ENCODE data around the gene BUD23. TPM values are rescaled to one million over a fixed set of nuclear protein-coding genes. Genes with fewer than 3 reads are reported as not detected.

BUD23 gene
- total RNA-seq, 1 experiment from 2014 or later, result 73.5 TPM

DNA sequence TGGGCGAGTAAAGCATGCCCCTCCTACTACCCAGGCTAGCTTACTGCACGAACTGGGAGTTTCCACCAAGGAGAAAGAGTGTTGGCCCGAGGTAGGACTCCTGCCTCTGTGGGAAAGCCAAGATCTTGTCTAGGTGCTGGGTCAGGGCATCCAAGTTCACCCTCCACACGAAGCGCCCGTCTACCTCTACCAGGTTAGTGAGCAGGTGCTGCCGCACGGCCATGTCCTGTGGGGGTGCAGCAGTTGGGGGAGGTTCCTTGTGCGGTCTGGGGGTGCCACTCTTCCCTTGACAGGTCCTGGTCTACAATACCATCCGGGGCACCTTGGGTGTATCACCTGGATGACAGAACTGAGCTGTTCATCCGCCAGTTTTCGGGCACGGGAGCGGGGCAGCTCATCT is 53.5 kb downstream of the BUD23 start:
- H3K9me3 Mint-ChIP-seq (ENCODE audit: low read depth, unreplicated experiment), result no peaks in the 10 kb centered on the region
- peak overlapping the region; percentile 46 for H3K27ac Mint-ChIP-seq (ENCODE audit: unreplicated experiment)
- BruUV-seq (replicated peaks), result no TSS peak
- H3K4me1 Mint-ChIP-seq (ENCODE audit: low read depth, unreplicated experiment), result peaks cover 26% of the 10 kb centered on the region
- H3K36me3 Mint-ChIP-seq (ENCODE audit: insufficient read depth, unreplicated experiment), result peaks cover 69% of the 10 kb centered on the region
- H3K27me3 Mint-ChIP-seq (ENCODE audit: unreplicated experiment), result no peaks in the 10 kb centered on the region
- TF ChIP-seq, protein P1, sequence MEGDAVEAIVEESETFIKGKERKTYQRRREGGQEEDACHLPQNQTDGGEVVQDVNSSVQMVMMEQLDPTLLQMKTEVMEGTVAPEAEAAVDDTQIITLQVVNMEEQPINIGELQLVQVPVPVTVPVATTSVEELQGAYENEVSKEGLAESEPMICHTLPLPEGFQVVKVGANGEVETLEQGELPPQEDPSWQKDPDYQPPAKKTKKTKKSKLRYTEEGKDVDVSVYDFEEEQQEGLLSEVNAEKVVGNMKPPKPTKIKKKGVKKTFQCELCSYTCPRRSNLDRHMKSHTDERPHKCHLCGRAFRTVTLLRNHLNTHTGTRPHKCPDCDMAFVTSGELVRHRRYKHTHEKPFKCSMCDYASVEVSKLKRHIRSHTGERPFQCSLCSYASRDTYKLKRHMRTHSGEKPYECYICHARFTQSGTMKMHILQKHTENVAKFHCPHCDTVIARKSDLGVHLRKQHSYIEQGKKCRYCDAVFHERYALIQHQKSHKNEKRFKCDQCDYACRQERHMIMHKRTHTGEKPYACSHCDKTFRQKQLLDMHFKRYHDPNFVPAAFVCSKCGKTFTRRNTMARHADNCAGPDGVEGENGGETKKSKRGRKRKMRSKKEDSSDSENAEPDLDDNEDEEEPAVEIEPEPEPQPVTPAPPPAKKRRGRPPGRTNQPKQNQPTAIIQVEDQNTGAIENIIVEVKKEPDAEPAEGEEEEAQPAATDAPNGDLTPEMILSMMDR (IDR thresholded peaks at IDR 0.05; ENCODE audit: unreplicated experiment), result no peak
- peak overlapping the region; percentile 90 for H3K4me3 Mint-ChIP-seq (ENCODE audit: low read depth, unreplicated experiment)
- no peak for DNase-seq
- CTCF ChIA-PET, result interaction anchor here (1.5 kb wide), 1 partner anchor 84 kb away, joined by 3 read pairs; no protein-coding TSS in a partner anchor
- intact Hi-C loops (cut with micrococcal nuclease; ENCODE audit: unreplicated experiment), result no loop called here

DNA sequence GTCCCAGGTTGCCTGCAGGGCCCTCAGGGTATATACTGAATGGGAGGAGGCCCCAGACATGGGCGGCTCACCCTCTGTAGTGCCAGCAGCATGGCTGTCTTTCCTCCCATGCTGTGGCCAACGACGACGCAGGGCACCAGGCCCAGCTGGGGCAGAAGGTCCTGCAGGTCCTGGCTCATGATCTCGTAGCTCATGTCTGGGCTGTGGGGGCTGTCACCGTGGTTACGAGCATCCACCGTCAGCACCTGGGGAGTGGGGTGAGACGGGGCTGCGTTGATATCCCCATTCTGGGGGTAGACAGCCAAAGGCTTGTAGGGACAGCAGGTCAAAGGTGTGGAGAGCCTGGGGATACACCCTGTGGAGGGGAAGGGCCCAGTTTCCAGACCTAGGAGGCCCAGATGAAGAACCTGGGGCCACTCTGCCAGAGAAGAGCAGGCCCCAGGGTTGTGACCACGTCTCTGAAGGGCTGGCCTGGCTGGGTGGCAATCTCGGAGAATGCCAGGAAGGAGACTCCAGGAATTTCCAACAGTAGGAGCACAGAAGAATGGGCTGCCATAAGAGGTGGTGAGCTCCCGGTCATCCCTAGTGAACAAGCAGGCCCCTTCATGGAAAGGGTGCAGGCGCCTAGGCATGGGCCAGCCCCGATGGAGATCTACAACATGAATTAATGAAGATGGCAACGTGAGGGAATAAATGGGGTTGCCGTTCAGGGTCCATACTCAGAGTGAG is 54.3 kb downstream of the BUD23 start:
- peak overlapping the region; percentile 94 for H3K27ac Mint-ChIP-seq (ENCODE audit: unreplicated experiment)
- BruUV-seq (replicated peaks), result TSS peak; percentile 40

DNA sequence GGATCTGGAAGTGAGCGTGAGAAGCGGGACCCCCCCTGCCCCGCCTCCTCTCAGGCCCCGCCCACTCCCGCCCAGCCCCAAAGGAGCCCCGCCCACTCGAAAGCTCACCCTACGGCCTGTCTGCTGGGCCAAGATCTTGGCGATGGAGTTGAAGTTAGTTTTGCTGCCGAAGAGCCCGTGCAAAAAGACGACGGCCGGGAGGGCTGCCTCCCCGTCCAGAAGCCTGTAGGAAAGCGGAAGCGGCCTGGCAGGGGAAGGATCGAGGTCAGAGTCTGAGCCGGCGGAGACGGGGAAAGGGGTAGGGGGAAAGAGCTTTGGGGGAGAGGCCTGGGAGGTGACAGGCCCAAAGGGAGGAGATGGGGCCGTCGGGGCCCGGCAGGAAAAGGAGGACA is 54.8 kb downstream of the BUD23 start:
- Mint-ChIP-seq H3K27ac (ENCODE audit: unreplicated experiment) (peak overlapping the region; percentile 94), H3K27me3 (ENCODE audit: unreplicated experiment) (no peaks in the 10 kb centered on the region), H3K36me3 (ENCODE audit: insufficient read depth, unreplicated experiment) (peaks cover 77% of the 10 kb centered on the region), H3K4me1 (ENCODE audit: low read depth, unreplicated experiment) (peaks cover 39% of the 10 kb centered on the region), H3K4me3 (ENCODE audit: low read depth, unreplicated experiment) (peak overlapping the region; percentile 90), H3K9me3 (ENCODE audit: low read depth, unreplicated experiment) (no peaks in the 10 kb centered on the region)
- TF ChIP-seq, protein P1 (IDR thresholded peaks at IDR 0.05; ENCODE audit: unreplicated experiment), result no peak
- intact Hi-C loops (cut with micrococcal nuclease; ENCODE audit: unreplicated experiment), result no loop called here
- BruUV-seq (replicated peaks), result no TSS peak
- peak; percentile 53 for DNase-seq
- CTCF ChIA-PET, result interaction anchor here (0.6 to 1.5 kb wide), 9 partner anchors 23 to 823 kb away, joined by 3 to 5 read pairs (median 4); partner anchors contain the start of gene CLDN3

More for the DNA sequence above, 54.3 kb downstream of the BUD23 start:
- peak overlapping the region; percentile 90 for H3K4me3 Mint-ChIP-seq (ENCODE audit: low read depth, unreplicated experiment)
- peaks cover 75% of the 10 kb centered on the region for H3K36me3 Mint-ChIP-seq (ENCODE audit: insufficient read depth, unreplicated experiment)
- no peaks in the 10 kb centered on the region for H3K27me3 Mint-ChIP-seq (ENCODE audit: unreplicated experiment)
- intact Hi-C loops (cut with micrococcal nuclease; ENCODE audit: unreplicated experiment), result no loop called here
- TF ChIP-seq, protein P1 (IDR thresholded peaks at IDR 0.05; ENCODE audit: unreplicated experiment), result no peak
- CTCF ChIA-PET, result interaction anchor here (0.6 to 1.5 kb wide), 6 partner anchors 22 to 822 kb away, joined by 3 to 5 read pairs (median 4); no protein-coding TSS in a partner anchor
- peaks cover 33% of the 10 kb centered on the region for H3K4me1 Mint-ChIP-seq (ENCODE audit: low read depth, unreplicated experiment)
- H3K9me3 Mint-ChIP-seq (ENCODE audit: low read depth, unreplicated experiment), result no peaks in the 10 kb centered on the region
- DNase-seq, result no peak

DNA sequence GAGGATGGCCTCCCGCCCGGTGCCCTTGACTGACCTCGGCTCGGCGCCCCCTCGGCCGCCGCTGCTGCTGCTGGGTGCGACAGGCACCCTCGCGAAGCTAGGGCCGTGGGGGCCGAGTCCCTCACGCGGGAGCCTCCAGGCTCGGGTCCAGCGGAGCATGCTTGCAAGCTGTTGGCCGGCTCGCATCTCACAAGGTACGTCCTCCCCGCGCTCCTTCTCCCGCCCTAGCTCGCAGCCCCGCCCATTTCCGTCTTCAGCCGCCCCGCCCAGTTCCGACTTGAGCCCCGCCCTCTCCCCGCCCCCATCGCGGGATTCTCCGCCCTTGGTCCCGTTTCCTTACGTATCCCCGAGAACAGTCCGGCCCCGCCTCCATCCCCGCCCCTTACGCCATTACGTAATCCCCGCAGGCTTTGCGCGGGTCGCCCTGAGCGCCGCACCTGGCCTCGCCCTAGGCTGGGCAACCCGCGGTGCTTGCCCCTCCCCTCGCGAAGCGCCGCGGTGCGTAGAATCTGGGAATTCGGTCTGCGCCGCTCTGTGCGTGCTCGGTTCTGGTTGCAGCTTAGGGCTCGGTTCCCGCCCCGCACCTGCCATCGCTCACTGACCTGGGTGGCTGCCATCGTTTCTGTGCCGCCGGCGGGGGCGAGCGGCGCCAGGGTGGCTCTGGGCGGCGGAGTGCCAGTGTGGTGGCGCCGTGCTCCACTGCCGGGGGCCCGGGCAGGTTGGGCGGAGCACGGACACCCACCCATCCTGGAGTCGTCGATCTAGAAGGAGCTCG is 55.4 kb downstream of the BUD23 start, which contains the start of gene ABHD11:
TSS of gene ABHD11 (minus strand) at position 191 of the 775 bp plus-strand sequence. CDS start at position 159, 32 bp downstream.
- no TSS peak for BruUV-seq (replicated peaks)
- Mint-ChIP-seq H3K27me3 (ENCODE audit: unreplicated experiment) (no peaks in the 10 kb centered on the region), H3K4me1 (ENCODE audit: low read depth, unreplicated experiment) (peaks cover 45% of the 10 kb centered on the region), H3K27ac (ENCODE audit: unreplicated experiment) (peak within 1 kb of the TSS; percentile 99), H3K36me3 (ENCODE audit: insufficient read depth, unreplicated experiment) (peaks cover 80% of the 10 kb centered on the region), H3K9me3 (ENCODE audit: low read depth, unreplicated experiment) (no peaks in the 10 kb centered on the region), H3K4me3 (ENCODE audit: low read depth, unreplicated experiment) (peak within 1 kb of the TSS; percentile 90)
- DNase-seq, result peak; percentile 96
- intact Hi-C loops (cut with micrococcal nuclease; ENCODE audit: unreplicated experiment), result no loop called here
- CTCF ChIA-PET, result interaction anchor here (0.6 to 1.5 kb wide), 10 partner anchors 23 to 823 kb away, joined by 3 to 5 read pairs (median 4); partner anchors contain the start of gene CLDN3
- TF ChIP-seq, protein P1 (IDR thresholded peaks at IDR 0.05; ENCODE audit: unreplicated experiment), result no peak
